Measurements from ENCODE around the gene PC. TPM values are rescaled to one million over a fixed set of nuclear protein-coding genes. Genes with fewer than 3 reads are reported as not detected.
A peak's percentile ranks its signal among the peaks of the same experiment; 100 is the strongest.

Gene PC
- total and polyA plus RNA-seq, 2 experiments from 2014 or later, result 47.4 to 78.1 TPM

GRCh38 chr11:66983275-66983924 lies 25.2 kb upstream of the PC start:
- no peaks in the 10 kb centered on the region for H3K27me3 ChIP-seq
- H3K9me2 ChIP-seq (replicated peaks; ENCODE audit: insufficient read depth), result no peaks in the 10 kb centered on the region
- H3K79me2 ChIP-seq, result no peaks in the 10 kb centered on the region
- no peak overlapping the region for H3K4me2 ChIP-seq
- no peaks in the 10 kb centered on the region for H3K9me3 ChIP-seq (ENCODE audit: low read depth)
- H3K27ac ChIP-seq, result no peak overlapping the region
- H3K4me1 ChIP-seq (ENCODE audit: insufficient read depth), result no peaks in the 10 kb centered on the region
- TF ChIP-seq, protein P1, sequence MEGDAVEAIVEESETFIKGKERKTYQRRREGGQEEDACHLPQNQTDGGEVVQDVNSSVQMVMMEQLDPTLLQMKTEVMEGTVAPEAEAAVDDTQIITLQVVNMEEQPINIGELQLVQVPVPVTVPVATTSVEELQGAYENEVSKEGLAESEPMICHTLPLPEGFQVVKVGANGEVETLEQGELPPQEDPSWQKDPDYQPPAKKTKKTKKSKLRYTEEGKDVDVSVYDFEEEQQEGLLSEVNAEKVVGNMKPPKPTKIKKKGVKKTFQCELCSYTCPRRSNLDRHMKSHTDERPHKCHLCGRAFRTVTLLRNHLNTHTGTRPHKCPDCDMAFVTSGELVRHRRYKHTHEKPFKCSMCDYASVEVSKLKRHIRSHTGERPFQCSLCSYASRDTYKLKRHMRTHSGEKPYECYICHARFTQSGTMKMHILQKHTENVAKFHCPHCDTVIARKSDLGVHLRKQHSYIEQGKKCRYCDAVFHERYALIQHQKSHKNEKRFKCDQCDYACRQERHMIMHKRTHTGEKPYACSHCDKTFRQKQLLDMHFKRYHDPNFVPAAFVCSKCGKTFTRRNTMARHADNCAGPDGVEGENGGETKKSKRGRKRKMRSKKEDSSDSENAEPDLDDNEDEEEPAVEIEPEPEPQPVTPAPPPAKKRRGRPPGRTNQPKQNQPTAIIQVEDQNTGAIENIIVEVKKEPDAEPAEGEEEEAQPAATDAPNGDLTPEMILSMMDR (IDR thresholded peaks at IDR 0.05; ENCODE audit: poor library complexity), result no peak
- no peak for TF ChIP-seq EZH2phosphoT487 (IDR thresholded peaks at IDR 0.05; ENCODE audit: low read depth, severe bottlenecking, unreplicated experiment)
- TF ChIP-seq EZH2 (IDR thresholded peaks at IDR 0.05; ENCODE audit: borderline replicate concordance), result no peak
- H4K20me1 ChIP-seq (ENCODE audit: insufficient read depth, poor library complexity, severe bottlenecking), result no peaks in the 10 kb centered on the region
- H3K36me3 ChIP-seq (replicated peaks; ENCODE audit: insufficient read depth, low read depth), result no peaks in the 10 kb centered on the region
- no peak overlapping the region for H2AFZ ChIP-seq
- no peak for DNase-seq (ENCODE audit: low spot score)
- H3K4me3 ChIP-seq, result no peak overlapping the region
- 88% methylated on average over 5 of the region's 5 CpGs for WGBS (ENCODE audit: low lambda C conversion rate, missing lambda C conversion rate)

- TF ChIP-seq EZH2phosphoT487 (IDR thresholded peaks at IDR 0.05; ENCODE audit: low read depth, severe bottlenecking, unreplicated experiment) (no peak), EZH2 (IDR thresholded peaks at IDR 0.05; ENCODE audit: borderline replicate concordance) (no peak)
- TF ChIP-seq, protein P1 (IDR thresholded peaks at IDR 0.05; ENCODE audit: poor library complexity), result no peak
- Histone ChIP-seq H3K27ac (no peak overlapping the region), H2AFZ (no peak overlapping the region), H3K4me1 (ENCODE audit: insufficient read depth) (no peaks in the 10 kb centered on the region), H3K4me3 (no peak overlapping the region), H3K36me3 (replicated peaks; ENCODE audit: insufficient read depth, low read depth) (no peaks in the 10 kb centered on the region), H3K79me2 (no peaks in the 10 kb centered on the region), H3K9me3 (ENCODE audit: low read depth) (no peaks in the 10 kb centered on the region), H4K20me1 (ENCODE audit: insufficient read depth, poor library complexity, severe bottlenecking) (no peaks in the 10 kb centered on the region), H3K4me2 (no peak overlapping the region), H3K9me2 (replicated peaks; ENCODE audit: insufficient read depth) (no peaks in the 10 kb centered on the region), H3K27me3 (no peaks in the 10 kb centered on the region)
- peak; percentile 75 for DNase-seq (ENCODE audit: low spot score)
- 55% methylated on average over 9 of the region's 9 CpGs for WGBS (ENCODE audit: low lambda C conversion rate, missing lambda C conversion rate)
Observed at GRCh38 chr11:66981976-66982578, 23.9 kb upstream of the PC start.

DNA sequence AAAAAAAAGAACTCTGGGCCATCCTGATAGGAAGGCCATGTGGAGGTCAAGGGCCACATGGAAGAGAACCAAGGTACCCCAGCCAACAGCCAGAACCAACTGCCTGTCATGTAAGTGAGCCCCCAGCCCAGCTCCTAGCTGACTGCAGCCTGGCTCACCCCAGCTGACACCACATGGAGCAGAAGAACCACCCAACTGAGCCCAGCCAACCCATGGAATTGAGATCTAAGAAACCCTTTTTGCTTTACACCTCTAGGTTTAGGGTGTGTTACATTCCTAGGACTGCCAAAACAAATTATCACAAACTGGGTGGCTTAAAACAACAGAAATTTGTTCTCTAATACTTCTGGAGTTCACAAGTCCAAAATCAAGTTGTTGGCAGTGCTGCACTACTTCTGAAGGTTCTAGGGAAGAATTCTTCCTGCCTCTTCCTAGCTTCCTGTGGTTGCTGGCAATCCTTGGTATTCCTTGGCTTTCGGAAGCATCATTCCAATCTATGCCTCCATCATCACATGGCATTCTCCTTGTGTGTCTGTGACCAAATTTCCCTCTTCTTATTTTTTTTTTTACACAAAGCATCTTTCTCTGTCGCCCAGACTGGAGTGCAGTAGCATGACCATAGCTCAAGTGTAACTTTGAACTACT lies 21.3 kb upstream of the PC start:
- Histone ChIP-seq H3K4me1 (ENCODE audit: insufficient read depth) (peaks cover under 1% of the 10 kb centered on the region), H3K27me3 (no peaks in the 10 kb centered on the region), H3K4me2 (no peak overlapping the region), H3K36me3 (replicated peaks; ENCODE audit: insufficient read depth, low read depth) (no peaks in the 10 kb centered on the region), H2AFZ (no peak overlapping the region), H3K79me2 (no peaks in the 10 kb centered on the region), H3K9me2 (replicated peaks; ENCODE audit: insufficient read depth) (no peaks in the 10 kb centered on the region), H3K9me3 (ENCODE audit: low read depth) (no peaks in the 10 kb centered on the region), H3K4me3 (no peak overlapping the region), H4K20me1 (ENCODE audit: insufficient read depth, poor library complexity, severe bottlenecking) (no peaks in the 10 kb centered on the region), H3K27ac (no peak overlapping the region)
- DNase-seq (ENCODE audit: low spot score), result no peak
- WGBS (ENCODE audit: low lambda C conversion rate, missing lambda C conversion rate), result 97% methylated on average over 2 of the region's 2 CpGs
- TF ChIP-seq, protein P1 (IDR thresholded peaks at IDR 0.05; ENCODE audit: poor library complexity), result no peak
- TF ChIP-seq EZH2phosphoT487 (IDR thresholded peaks at IDR 0.05; ENCODE audit: low read depth, severe bottlenecking, unreplicated experiment) (no peak), EZH2 (IDR thresholded peaks at IDR 0.05; ENCODE audit: borderline replicate concordance) (no peak)

Data from hepatocyte (in vitro differentiated cells).